ENCODE measurements around the gene DLGAP1. TPM values are rescaled to one million over a fixed set of nuclear protein-coding genes. Genes with fewer than 3 reads are reported as not detected.
"Not testable (repeated sequence)": the region's sequence is repeated elsewhere in the genome, so short reads cannot be mapped to it uniquely, and the experiment has no call there.

Gene DLGAP1
- total RNA-seq, 1 donor from 2014 or later: 0.63 TPM

DNA sequence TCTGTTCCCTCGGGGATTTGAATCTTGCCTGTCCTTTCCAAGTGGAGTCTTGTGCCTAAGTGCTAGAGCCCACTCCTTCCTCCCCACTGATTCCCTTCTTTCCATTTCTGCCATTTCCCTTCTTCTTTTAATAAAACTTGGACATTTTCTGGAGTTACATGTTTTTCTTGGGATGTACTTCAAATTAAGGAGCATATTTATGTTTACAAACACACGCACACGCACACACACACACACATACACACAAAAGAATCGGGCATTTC lies 850.9 kb downstream of the DLGAP1 start:
- TF ChIP-seq, protein P1, sequence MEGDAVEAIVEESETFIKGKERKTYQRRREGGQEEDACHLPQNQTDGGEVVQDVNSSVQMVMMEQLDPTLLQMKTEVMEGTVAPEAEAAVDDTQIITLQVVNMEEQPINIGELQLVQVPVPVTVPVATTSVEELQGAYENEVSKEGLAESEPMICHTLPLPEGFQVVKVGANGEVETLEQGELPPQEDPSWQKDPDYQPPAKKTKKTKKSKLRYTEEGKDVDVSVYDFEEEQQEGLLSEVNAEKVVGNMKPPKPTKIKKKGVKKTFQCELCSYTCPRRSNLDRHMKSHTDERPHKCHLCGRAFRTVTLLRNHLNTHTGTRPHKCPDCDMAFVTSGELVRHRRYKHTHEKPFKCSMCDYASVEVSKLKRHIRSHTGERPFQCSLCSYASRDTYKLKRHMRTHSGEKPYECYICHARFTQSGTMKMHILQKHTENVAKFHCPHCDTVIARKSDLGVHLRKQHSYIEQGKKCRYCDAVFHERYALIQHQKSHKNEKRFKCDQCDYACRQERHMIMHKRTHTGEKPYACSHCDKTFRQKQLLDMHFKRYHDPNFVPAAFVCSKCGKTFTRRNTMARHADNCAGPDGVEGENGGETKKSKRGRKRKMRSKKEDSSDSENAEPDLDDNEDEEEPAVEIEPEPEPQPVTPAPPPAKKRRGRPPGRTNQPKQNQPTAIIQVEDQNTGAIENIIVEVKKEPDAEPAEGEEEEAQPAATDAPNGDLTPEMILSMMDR (conservative IDR thresholded peaks at IDR 0.05; ENCODE audit: low read depth, low read length): no peak
- peak overlapping the region; percentile 48 for H3K4me3 ChIP-seq (ENCODE audit: low read depth, low read length)
- no peak for DNase-seq (ENCODE audit: low read depth)

- DNase-seq (ENCODE audit: low read depth): peak; percentile 94
- peak overlapping the region; percentile 48 for H3K4me3 ChIP-seq (ENCODE audit: low read depth, low read length)
- TF ChIP-seq, protein P1 (conservative IDR thresholded peaks at IDR 0.05; ENCODE audit: low read depth, low read length): no peak
Observed at GRCh38 chr18:3603421-3604234, 851.5 kb downstream of the DLGAP1 start.

GRCh38 chr18:3601106-3601755 lies 853.9 kb downstream of the DLGAP1 start:
- not testable (repeated sequence) for DNase-seq (ENCODE audit: low read depth); H3K4me3 ChIP-seq (ENCODE audit: low read depth, low read length)

DNA sequence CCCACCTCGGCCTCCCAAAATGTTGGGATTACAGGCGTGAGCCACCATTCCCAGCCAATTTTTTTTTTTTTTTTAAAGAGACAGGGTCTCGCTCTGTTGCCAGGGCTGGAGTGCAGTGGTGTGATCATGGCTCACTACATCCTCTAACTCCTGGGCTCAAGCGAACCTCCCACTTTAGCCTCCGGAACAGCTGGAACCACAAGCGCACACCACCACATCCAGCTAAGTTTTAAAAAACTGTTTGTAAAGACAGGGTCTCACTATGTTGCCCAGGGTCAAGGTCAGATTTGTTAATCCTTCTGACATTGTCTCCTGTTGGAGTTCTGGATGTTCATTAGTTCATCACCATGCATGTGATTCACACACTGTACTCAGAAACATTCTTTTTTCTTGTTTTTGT lies 855.2 kb downstream of the DLGAP1 start:
- TF ChIP-seq, protein P1 (conservative IDR thresholded peaks at IDR 0.05; ENCODE audit: low read depth, low read length): no peak
- no peak overlapping the region for H3K4me3 ChIP-seq (ENCODE audit: low read depth, low read length)

DNA sequence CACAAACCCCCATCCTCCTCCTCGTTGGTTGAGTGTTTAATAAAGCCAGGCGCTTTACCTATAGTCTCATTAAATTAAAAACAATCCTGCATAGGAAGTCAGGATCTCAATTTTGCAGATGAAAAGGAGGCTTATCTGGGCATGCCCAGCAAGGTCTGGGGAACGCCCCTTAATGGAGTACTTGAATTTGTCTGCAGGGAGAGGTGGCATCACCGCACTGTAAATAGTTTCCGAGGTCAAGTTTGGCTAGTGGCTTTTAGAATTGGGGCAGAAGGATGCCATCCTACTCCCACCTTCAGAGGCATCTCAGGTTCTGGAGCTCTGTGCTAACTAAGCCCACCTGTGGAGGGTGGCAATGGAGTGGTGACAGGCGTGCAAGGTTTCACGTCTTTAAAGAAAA lies 855.9 kb downstream of the DLGAP1 start:
- TF ChIP-seq, protein P1 (conservative IDR thresholded peaks at IDR 0.05; ENCODE audit: low read depth, low read length): no peak
- DNase-seq (ENCODE audit: low read depth): no peak
- H3K4me3 ChIP-seq (ENCODE audit: low read depth, low read length): no peak overlapping the region

More for the DNA sequence above, 855.2 kb downstream of the DLGAP1 start:
- DNase-seq (ENCODE audit: low read depth): no peak

DNA sequence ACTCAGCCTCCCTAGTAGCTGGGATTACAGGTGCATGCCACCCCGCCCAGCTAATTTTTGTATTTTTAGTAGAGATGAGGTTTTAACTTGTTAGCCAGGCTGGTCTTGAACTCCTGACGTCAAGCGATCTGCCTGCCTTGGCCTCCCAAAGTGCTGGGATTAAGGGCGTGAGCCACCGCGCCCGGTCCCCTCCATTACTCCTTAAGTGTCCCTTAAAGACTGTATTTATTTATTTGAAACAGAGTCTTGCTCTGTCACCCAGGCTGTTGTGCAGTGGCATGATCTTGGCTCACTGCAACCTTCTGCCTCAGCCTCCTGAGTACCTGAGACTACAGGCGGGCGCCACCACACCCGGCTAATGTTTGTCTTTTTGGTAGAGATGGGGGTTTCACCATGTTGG lies 856.5 kb downstream of the DLGAP1 start:
- TF ChIP-seq, protein P1 (conservative IDR thresholded peaks at IDR 0.05; ENCODE audit: low read depth, low read length): no peak

DNA sequence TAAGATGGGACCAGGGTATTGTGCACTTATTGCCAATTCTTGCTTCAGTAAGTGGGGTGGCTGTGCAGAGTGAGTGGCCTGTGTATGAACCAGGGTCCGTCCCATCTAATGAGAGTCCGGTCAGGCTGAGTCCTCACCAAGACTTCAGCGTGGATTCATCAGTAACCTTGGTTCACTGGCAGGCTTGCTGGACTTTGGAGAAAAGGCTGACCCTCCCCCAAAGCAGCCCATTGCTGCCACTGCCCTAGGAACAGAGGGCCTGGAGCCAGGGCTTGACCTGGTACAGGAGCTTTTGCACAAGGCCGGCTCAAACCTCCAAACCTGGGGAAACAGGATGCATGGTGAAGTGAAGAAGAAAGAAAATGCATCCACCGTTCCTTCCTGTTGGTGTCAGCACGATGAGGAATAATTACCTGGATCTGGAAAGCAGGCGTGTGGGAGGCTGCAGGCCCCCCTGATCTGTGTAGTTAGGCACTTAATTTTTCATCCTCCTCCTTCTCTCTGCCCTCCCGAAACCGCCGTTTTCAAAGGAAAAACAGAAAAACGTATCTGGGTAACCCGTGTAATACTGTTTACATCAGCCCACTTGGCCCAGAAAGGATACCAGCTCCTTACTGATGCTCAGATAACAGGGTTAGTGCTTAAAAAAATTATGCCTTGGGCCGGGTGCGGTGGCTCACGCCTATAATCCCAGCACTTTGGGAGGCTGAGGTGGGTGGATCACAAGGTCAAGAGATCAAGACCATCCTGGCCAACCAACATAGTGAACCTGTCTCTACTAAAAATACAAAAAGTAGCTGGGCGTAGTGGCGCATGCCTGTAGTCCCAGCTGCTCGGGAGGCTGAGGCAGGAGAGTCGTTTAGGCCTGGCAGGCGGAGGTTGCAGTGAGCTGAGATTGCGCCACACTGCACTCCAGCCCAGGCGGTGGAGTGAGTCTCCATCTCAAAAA lies 857.4 kb downstream of the DLGAP1 start:
- no peak overlapping the region for H3K4me3 ChIP-seq (ENCODE audit: low read depth, low read length)
- TF ChIP-seq, protein P1 (conservative IDR thresholded peaks at IDR 0.05; ENCODE audit: low read depth, low read length): no peak
- no peak for DNase-seq (ENCODE audit: low read depth)

More for the DNA sequence above, 856.5 kb downstream of the DLGAP1 start:
- no peak for DNase-seq (ENCODE audit: low read depth)
- no peak overlapping the region for H3K4me3 ChIP-seq (ENCODE audit: low read depth, low read length)
